HPDE6-E6E7 (cell line): ENCODE data around the gene CPA3.

ENCODE experiments used
- DNase-seq: peaks from one replicate; pipeline ENCODE4 v3.0.0; 2011; ENCODE audit warnings: missing footprints; ENCODE audit errors: extremely low spot score

CPA3 gene

GRCh38 chr3:148865049-148865448 lies at the start of gene CPA3:
Gene CPA3, plus strand, starts transcription at chr3:148865296. Its CDS starts 12 bp downstream, at chr3:148865308.
- no peak for DNase-seq

- DNase-seq: no peak
Measured at GRCh38 chr3:148815316-148816110, 49.6 kb upstream of the CPA3 start.

- DNase-seq: no peak
Measured at GRCh38 chr3:148816427-148816826, 48.7 kb upstream of the CPA3 start.

- no peak for DNase-seq
Measured at GRCh38 chr3:148816981-148817525, 48.0 kb upstream of the CPA3 start.

- DNase-seq: no peak
Measured at GRCh38 chr3:148820361-148821245, 44.5 kb upstream of the CPA3 start.

GRCh38 chr3:148823026-148823425 lies 42.1 kb upstream of the CPA3 start:
- no peak for DNase-seq

- no peak for DNase-seq
Measured at GRCh38 chr3:148825476-148825875, 39.6 kb upstream of the CPA3 start.

GRCh38 chr3:148827585-148827984 lies 37.5 kb upstream of the CPA3 start, which contains the start of gene CPB1:
Gene CPB1, plus strand, starts transcription at chr3:148827811. Its CDS starts 13 bp downstream, at chr3:148827824.
- no peak for DNase-seq

GRCh38 chr3:148828136-148828690 lies 36.9 kb upstream of the CPA3 start:
- DNase-seq: no peak

- DNase-seq: no peak
Measured at GRCh38 chr3:148829926-148830325, 35.2 kb upstream of the CPA3 start.

GRCh38 chr3:148833223-148833622 lies 31.9 kb upstream of the CPA3 start:
- DNase-seq: no peak

GRCh38 chr3:148839805-148840204 lies 25.3 kb upstream of the CPA3 start:
- no peak for DNase-seq

- DNase-seq: no peak
Measured at GRCh38 chr3:148840451-148840850, 24.6 kb upstream of the CPA3 start.

GRCh38 chr3:148845756-148846395 lies 19.2 kb upstream of the CPA3 start:
- DNase-seq: no peak

GRCh38 chr3:148847351-148847750 lies 17.7 kb upstream of the CPA3 start:
- no peak for DNase-seq

- no peak for DNase-seq
Measured at GRCh38 chr3:148848410-148848809, 16.7 kb upstream of the CPA3 start.

- no peak for DNase-seq
Measured at GRCh38 chr3:148852271-148852992, 12.7 kb upstream of the CPA3 start.

GRCh38 chr3:148853076-148853475 lies 12.0 kb upstream of the CPA3 start:
- no peak for DNase-seq

- DNase-seq: no peak
Measured at GRCh38 chr3:148854061-148854460, 11.0 kb upstream of the CPA3 start.

- no peak for DNase-seq
Measured at GRCh38 chr3:148856384-148856783, 8.7 kb upstream of the CPA3 start.

GRCh38 chr3:148857316-148857715 lies 7.8 kb upstream of the CPA3 start:
- no peak for DNase-seq
